ENCODE measurements around the gene PSMB11.

DNA sequence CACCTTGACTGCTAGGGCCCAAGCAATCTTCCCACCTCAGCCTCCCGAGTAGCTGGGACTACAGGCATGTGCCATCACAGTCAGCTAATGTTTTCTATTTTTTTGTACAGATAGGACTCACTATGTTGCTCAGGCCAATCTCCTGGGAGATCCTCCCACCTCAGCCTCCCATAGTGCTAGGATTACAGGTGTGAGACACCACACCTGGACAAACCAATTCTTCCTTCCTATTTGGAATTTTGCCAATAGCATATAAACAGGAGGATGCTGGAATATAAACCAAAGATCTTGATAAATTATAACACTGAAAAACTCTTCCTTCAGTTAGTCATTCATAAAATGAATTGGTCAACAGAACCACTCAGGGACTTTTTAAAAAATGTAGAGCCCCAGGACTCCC lies 44.6 kb downstream of the PSMB11 start:
- no peak for TF ChIP-seq POLR2A (IDR thresholded peaks at IDR 0.05; ENCODE audit: borderline replicate concordance, extremely low read depth, insufficient read depth, insufficient read length)
- no peak for TF ChIP-seq FOSL1 (IDR thresholded peaks at IDR 0.05; ENCODE audit: low read depth)
- TF ChIP-seq CTCF (IDR thresholded peaks at IDR 0.05 in 2 of 3, conservative IDR thresholded peaks at IDR 0.05 in 1 of 3; ENCODE audit: borderline replicate concordance in 1 of 3, insufficient read depth in 1 of 3, low read depth in 2 of 3, low read length in 2 of 3) = no peak
- TF ChIP-seq RAD21 (IDR thresholded peaks at IDR 0.05; ENCODE audit: low read depth) = no peak
